ENCODE measurements around the gene SLC25A22.

The SLC25A22 gene

DNA sequence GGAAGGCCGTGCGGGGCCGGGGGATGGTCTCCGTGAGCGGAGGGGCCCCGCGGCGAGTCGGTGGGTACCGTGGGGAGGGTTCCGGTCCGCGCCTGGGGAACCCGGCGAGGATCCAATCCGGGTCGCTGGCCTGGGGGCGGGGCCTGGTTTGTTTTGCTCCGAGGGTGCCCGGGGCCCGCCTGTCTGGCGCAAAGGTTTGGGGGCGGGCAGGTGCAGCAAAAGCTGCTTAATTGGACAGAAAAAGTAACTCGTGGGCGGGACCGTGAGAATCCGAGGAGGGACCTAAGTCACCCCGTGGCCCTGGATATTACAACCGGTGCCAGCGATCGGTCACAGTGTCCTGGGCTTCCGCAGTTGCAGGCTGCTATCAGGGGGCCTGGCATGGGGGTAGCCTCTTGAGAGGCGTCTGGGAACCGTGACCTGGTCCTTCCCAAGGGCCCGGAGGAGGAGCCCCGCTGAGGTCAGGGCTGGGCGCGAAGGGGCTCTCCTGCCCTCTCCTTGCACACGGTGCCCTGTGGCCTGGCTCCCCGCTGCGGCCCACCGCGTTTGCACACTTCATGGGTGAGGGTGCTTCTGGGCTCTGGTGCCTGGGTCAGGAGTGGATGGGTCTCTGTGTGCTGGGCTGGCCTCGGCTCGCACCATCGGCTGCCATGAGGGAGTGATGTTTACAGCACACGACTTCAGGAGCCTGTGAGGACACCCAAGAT is 22.0 kb upstream of the SLC25A22 start:
- Histone ChIP-seq H3K4me3 (ENCODE audit: extremely low read depth, insufficient read depth, low read length, poor library complexity, severe bottlenecking) (peak overlapping the region; percentile 71), H3K4me1 (ENCODE audit: control insufficient read depth, insufficient read depth, low read length, poor library complexity, severe bottlenecking) (peaks cover 11% of the 10 kb centered on the region), H3K9me3 (ENCODE audit: control insufficient read depth, low read length) (no peaks in the 10 kb centered on the region), H3K36me3 (ENCODE audit: control insufficient read depth, insufficient read depth, low read length) (peaks cover 31% of the 10 kb centered on the region), H3K27ac (ENCODE audit: low read depth, low read length, severe bottlenecking) (peak overlapping the region; percentile 36)
- WGBS, 2 experiments (ENCODE audit: insufficient coverage in 2 of 2), result 10 to 12% methylated on average over 42 to 44 of the region's 47 CpGs

DNA sequence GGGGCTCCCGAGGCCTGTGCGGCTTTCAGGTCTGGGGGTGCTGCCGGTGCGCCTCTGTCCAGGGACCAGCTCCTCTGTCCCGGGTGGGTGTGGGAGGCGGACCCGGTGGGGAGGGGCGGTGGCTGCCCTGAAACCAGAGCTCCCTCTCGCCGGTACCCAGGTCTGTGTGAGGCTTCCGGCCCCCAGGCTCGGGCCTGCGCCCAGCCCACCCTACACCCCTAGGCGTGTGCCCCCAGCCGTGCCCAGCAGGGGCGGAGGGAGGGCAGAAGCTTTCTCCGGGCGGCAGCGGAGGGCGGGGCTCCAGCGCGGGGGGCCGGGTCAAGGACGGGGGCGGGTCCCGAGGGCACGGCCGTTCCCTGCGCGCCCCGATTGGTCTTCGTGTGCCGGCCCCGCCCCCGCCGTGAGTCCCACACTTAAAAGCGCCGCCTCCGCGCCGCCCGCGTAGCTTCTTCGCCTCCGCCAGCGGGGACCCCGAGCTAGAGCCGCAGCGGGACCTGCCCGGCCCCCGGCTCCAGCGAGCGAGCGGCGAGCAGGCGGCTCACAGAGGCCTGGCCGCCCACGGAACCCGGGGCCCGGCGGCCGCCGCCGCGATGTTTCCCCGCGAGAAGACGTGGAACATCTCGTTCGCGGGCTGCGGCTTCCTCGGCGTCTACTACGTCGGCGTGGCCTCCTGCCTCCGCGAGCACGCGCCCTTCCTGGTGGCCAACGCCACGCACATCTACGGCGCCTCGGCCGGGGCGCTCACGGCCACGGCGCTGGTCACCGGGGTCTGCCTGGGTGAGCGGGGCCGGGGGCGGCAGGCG is 21.2 kb upstream of the SLC25A22 start:
- 3 to 5% methylated on average over 63 to 78 of the region's 96 CpGs for WGBS, 2 experiments (ENCODE audit: insufficient coverage in 2 of 2)
- H3K4me1 ChIP-seq (ENCODE audit: control insufficient read depth, insufficient read depth, low read length, poor library complexity, severe bottlenecking), result peaks cover 11% of the 10 kb centered on the region
- no peaks in the 10 kb centered on the region for H3K9me3 ChIP-seq (ENCODE audit: control insufficient read depth, low read length)
- H3K36me3 ChIP-seq (ENCODE audit: control insufficient read depth, insufficient read depth, low read length), result peaks cover 27% of the 10 kb centered on the region
- peak overlapping the region; percentile 71 for H3K4me3 ChIP-seq (ENCODE audit: extremely low read depth, insufficient read depth, low read length, poor library complexity, severe bottlenecking)
- peak overlapping the region; percentile 36 for H3K27ac ChIP-seq (ENCODE audit: low read depth, low read length, severe bottlenecking)

DNA sequence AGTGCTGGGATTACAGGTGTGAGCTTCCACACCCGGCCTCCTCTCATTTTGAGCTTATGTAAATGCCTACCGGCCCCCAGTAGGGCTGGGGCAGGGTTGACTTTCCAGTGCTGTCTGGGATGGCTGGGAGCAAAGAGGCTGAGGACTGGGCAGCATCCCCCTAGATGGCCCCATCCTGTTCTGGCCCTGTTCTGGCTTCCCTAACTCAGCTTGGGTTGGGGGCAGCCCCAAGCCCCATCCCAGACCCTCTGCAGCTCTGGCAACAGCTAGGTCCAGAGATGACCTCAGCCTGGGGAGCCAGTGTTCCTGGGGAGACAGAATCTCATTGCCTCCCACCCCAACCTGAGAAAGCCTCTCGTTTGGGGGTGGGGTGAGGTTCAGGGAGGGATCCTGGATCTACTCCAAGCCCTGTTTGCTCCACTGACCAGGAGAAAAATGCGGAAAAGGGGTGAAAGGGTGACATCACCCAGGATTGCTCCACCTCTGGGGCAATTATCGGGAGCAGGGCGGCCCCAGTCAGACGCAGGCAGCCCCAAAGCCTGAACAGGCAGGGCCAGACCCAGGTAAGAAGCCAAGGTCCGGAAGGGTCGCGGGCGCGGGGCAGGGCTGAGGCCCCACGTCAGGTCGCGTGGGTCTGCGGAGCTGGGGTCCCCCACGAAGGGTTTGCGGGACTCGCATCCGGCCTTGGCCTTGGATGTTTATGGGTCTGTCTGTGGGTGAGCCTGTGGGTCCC is 20.5 kb upstream of the SLC25A22 start, which contains the start of gene PNPLA2:
TSS of gene PNPLA2 (plus strand) at position 519 of the 733 bp plus-strand sequence. CDS start 805 bp downstream, outside the sequence.
- Histone ChIP-seq H3K9me3 (ENCODE audit: control insufficient read depth, low read length) (no peaks in the 10 kb centered on the region), H3K4me3 (ENCODE audit: extremely low read depth, insufficient read depth, low read length, poor library complexity, severe bottlenecking) (peak within 1 kb of the TSS; percentile 71), H3K27ac (ENCODE audit: low read depth, low read length, severe bottlenecking) (peak within 1 kb of the TSS; percentile 36), H3K36me3 (ENCODE audit: control insufficient read depth, insufficient read depth, low read length) (peaks cover 26% of the 10 kb centered on the region), H3K4me1 (ENCODE audit: control insufficient read depth, insufficient read depth, low read length, poor library complexity, severe bottlenecking) (peaks cover 11% of the 10 kb centered on the region)
- 67 to 79% methylated on average over 19 to 20 of the region's 20 CpGs for WGBS, 2 experiments (ENCODE audit: insufficient coverage in 2 of 2)

DNA sequence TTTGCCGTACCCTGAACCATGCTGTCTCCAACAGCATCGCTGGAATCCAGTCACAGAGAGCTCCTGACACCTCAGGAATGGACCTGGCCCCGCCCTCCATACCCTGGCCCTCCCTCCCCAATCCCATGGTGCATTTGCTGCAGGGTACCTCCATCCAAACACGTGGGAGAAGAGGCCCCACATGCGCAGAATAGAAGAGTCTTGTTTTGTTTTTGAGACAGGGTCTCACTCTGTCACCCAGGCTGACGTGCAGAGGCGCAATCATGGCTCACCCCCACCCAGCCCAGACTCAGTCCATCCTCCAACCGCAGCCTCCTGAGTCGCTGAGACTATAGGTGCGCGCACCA is 18.3 kb upstream of the SLC25A22 start:
- H3K4me3 ChIP-seq (ENCODE audit: extremely low read depth, insufficient read depth, low read length, poor library complexity, severe bottlenecking), result no peak overlapping the region
- H3K27ac ChIP-seq (ENCODE audit: low read depth, low read length, severe bottlenecking), result no peak overlapping the region
- peaks cover 36% of the 10 kb centered on the region for H3K36me3 ChIP-seq (ENCODE audit: control insufficient read depth, insufficient read depth, low read length)
- 69 to 71% methylated on average over 5 to 6 of the region's 11 CpGs for WGBS, 2 experiments (ENCODE audit: insufficient coverage in 2 of 2)
- peaks cover 12% of the 10 kb centered on the region for H3K4me1 ChIP-seq (ENCODE audit: control insufficient read depth, insufficient read depth, low read length, poor library complexity, severe bottlenecking)
- no peaks in the 10 kb centered on the region for H3K9me3 ChIP-seq (ENCODE audit: control insufficient read depth, low read length)

DNA sequence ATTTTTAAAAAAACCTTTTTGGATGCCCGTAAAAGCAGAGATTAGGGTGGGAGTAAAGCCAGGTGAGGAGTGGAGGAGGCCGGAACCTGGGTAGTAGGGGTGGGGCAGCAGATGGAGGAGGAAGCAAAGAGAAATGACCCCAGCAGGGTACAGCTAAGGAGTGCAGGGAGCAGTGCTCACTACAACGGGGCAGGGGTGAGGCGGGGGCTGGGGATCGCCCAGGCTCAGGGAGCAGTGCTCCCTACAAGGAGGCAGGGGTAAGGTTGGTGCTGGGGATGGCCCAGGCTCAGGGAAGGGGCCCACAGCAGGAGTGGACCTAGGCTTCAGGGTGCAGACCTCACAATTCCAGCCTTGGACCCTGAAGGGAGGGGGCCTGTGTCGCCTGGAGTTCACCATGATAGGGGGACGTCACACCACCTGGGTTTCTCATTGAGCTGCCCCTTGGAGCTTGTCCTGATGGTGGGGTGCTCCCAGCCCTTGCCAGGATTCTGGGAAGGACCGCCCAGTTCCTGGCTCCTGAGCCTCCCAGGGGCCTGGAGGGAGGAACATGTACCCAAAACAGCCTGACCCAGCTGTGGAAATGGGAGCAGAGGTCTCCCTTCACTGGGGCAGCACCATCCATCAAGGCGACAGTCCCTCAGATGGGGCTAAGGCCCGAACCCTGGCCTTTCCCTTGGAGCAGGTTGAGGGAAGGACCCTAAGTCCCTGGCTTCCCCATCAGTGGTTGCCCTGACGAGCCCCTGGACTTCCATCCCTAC is 17.8 kb upstream of the SLC25A22 start:
- WGBS, 2 experiments (ENCODE audit: insufficient coverage in 2 of 2), result 92 to 93% methylated on average over 7 to 10 of the region's 11 CpGs
- Histone ChIP-seq H3K9me3 (ENCODE audit: control insufficient read depth, low read length) (no peaks in the 10 kb centered on the region), H3K4me3 (ENCODE audit: extremely low read depth, insufficient read depth, low read length, poor library complexity, severe bottlenecking) (no peak overlapping the region), H3K27ac (ENCODE audit: low read depth, low read length, severe bottlenecking) (no peak overlapping the region), H3K36me3 (ENCODE audit: control insufficient read depth, insufficient read depth, low read length) (peaks cover 40% of the 10 kb centered on the region), H3K4me1 (ENCODE audit: control insufficient read depth, insufficient read depth, low read length, poor library complexity, severe bottlenecking) (peaks cover 15% of the 10 kb centered on the region)

DNA sequence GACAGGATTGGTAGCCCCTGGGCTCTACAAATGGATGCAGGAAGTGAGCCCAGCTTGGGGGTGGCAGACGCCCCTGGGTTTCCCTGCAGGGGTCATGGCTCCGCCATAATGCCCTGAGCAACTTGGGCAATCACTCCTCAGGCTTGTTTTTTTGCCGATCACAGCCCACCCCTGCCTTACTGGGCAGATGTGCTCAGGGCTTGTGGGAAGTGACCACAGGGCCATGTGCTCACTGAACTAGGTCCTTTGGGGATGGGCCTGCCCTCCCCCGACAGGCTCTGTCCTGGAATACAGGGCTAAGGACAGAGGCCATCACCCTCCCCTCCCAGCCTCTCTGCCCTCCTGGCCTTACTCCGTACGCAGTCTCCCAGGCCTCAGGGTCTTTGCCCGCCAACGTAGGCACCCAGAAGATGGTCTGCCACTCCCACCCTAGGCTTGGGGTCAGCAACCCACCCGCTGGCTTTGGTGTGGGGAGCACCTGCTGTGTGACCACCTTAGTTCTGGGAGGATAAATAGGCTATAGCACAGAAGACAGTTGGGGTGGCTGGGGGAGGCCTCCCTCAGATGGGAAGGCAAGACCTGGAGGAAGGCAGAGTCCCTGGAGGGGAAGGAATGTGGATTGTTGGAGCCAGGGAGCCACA is 15.5 kb upstream of the SLC25A22 start:
- Histone ChIP-seq H3K36me3 (ENCODE audit: control insufficient read depth, insufficient read depth, low read length) (peaks cover 43% of the 10 kb centered on the region), H3K27ac (ENCODE audit: low read depth, low read length, severe bottlenecking) (no peak overlapping the region), H3K9me3 (ENCODE audit: control insufficient read depth, low read length) (no peaks in the 10 kb centered on the region), H3K4me1 (ENCODE audit: control insufficient read depth, insufficient read depth, low read length, poor library complexity, severe bottlenecking) (peaks cover 6% of the 10 kb centered on the region), H3K4me3 (ENCODE audit: extremely low read depth, insufficient read depth, low read length, poor library complexity, severe bottlenecking) (no peak overlapping the region)
- WGBS, 2 experiments (ENCODE audit: insufficient coverage in 2 of 2), result 95 to 100% methylated on average over 4 to 7 of the region's 9 CpGs

DNA sequence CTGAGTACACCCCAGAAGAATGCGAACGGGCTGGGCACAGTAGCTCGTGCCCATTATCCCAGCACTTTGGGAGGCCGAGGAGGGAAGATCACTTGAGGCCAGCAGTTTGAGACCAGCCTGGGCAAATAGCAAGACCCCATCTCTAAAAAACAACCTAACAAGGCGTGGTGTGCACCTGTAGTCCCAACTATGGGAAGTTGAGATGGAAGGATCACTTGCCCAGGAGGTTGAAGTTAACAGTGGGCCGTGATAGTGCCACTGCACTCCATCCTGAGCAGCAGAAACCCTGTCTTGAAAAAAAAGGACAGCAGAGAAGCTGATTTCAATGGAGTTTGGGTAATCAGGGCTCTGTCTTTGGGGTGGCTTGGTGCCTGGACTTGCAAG is 15.0 kb upstream of the SLC25A22 start:
- peaks cover 43% of the 10 kb centered on the region for H3K36me3 ChIP-seq (ENCODE audit: control insufficient read depth, insufficient read depth, low read length)
- H3K27ac ChIP-seq (ENCODE audit: low read depth, low read length, severe bottlenecking), result no peak overlapping the region
- peaks cover 6% of the 10 kb centered on the region for H3K4me1 ChIP-seq (ENCODE audit: control insufficient read depth, insufficient read depth, low read length, poor library complexity, severe bottlenecking)
- no peaks in the 10 kb centered on the region for H3K9me3 ChIP-seq (ENCODE audit: control insufficient read depth, low read length)
- H3K4me3 ChIP-seq (ENCODE audit: extremely low read depth, insufficient read depth, low read length, poor library complexity, severe bottlenecking), result no peak overlapping the region
- WGBS, 2 experiments (ENCODE audit: insufficient coverage in 2 of 2), result 95 to 98% methylated on average over 4 to 6 of the region's 6 CpGs

DNA sequence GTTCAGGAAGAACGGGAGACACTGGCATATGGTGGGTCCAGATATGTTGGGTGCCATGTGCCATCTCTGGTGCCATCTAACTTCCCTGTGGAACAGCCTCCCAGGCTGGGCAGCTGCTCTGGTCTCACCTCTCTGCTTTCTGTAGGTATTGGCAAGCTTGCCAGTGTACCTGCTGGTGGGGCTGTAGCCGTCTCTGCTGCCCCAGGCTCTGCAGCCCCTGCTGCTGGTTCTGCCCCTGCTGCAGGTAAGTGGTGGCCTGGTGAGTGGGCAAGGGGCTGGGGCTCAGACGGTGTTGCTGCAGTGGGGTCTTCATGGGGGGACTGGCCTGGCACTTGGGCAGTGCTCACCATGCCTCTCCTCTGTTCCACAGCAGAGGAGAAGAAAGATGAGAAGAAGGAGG is 14.3 kb upstream of the SLC25A22 start:
- Histone ChIP-seq H3K36me3 (ENCODE audit: control insufficient read depth, insufficient read depth, low read length) (peaks cover 43% of the 10 kb centered on the region), H3K27ac (ENCODE audit: low read depth, low read length, severe bottlenecking) (no peak overlapping the region), H3K4me3 (ENCODE audit: extremely low read depth, insufficient read depth, low read length, poor library complexity, severe bottlenecking) (no peak overlapping the region), H3K9me3 (ENCODE audit: control insufficient read depth, low read length) (no peaks in the 10 kb centered on the region), H3K4me1 (ENCODE audit: control insufficient read depth, insufficient read depth, low read length, poor library complexity, severe bottlenecking) (peaks cover 6% of the 10 kb centered on the region)
- WGBS, 2 experiments (ENCODE audit: insufficient coverage in 2 of 2), result 93 to 100% methylated on average over 2 to 3 of the region's 3 CpGs

DNA sequence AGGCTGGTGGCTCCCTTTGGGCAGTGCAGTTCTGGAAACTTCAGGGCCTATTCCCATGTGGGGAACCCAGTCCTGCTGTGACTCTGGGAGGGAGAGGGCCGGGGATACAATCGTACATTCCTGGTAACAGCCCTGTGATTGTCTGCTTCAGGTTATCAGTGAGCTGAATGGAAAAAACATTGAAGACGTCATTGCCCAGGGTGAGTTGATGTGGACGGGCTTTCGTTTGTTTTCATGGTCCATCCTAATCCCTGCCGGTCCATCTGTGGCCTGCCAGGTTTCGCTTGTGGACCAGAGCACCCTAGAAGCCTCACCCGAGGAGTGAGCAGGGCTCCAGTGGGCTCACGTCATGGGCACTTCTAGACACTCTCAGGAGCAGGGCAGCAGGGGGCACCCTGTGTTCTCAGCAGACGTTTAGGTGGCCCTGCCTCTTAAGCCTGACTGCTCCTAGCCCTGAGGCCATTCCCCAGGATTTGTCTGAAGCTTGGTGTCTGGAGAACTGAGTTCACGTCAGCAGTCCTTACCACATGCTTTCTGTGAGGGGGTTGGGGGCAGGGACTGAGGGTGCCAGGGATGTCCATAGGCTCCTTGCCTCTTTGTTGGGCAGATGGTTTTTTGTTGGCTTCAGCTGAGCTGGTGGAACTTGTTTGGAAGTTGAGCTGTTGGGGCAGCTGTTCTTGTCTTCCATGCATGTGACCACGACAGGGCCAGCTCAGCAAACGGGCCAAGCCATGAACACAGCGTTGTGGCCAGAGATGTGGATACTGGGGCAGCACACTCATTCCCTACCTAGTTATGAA is 13.6 kb upstream of the SLC25A22 start:
- Histone ChIP-seq H3K9me3 (ENCODE audit: control insufficient read depth, low read length) (no peaks in the 10 kb centered on the region), H3K27ac (ENCODE audit: low read depth, low read length, severe bottlenecking) (no peak overlapping the region), H3K36me3 (ENCODE audit: control insufficient read depth, insufficient read depth, low read length) (peaks cover 43% of the 10 kb centered on the region), H3K4me1 (ENCODE audit: control insufficient read depth, insufficient read depth, low read length, poor library complexity, severe bottlenecking) (peaks cover 6% of the 10 kb centered on the region), H3K4me3 (ENCODE audit: extremely low read depth, insufficient read depth, low read length, poor library complexity, severe bottlenecking) (peak overlapping the region; percentile 97)
- WGBS, 2 experiments (ENCODE audit: insufficient coverage in 2 of 2), result 96% methylated on average over 14 of the region's 14 CpGs

Measured in mesodermal cell (in vitro differentiated cells).